ENCODE measurements around the gene RPS21. TPM values are rescaled to one million over a fixed set of nuclear protein-coding genes. Genes with fewer than 3 reads are reported as not detected.

RPS21 gene
- total and polyA plus RNA-seq, 10 of the 15 experiments (the other 5 are each of a cell fraction or from before 2014, with no cell fraction given) = 1,474 to 4,987 (median 2,439) TPM

GRCh38 chr20:62392077-62392418, 5.1 kb downstream of the RPS21 start:
- ChIA-PET POLR2A (no interaction called here), CTCF (no interaction called here), RAD21 (ENCODE audit: unreplicated experiment) (no interaction called here), SMC1A (ENCODE audit: uncharacterized antibody, unreplicated experiment) (interaction anchor here (0.6 kb wide), 1 partner anchor 12 kb away, joined by 3 read pairs; no protein-coding TSS in a partner anchor)
- TF ChIP-seq JUND (IDR thresholded peaks at IDR 0.05; ENCODE audit: low read depth, low read length) (no peak), SPI1 (IDR thresholded peaks at IDR 0.05; ENCODE audit: borderline replicate concordance, insufficient read depth, low read depth, low read length) (no peak), GABPA (IDR thresholded peaks at IDR 0.05; ENCODE audit: low read depth) (no peak), HCFC1 (IDR thresholded peaks at IDR 0.05; ENCODE audit: low read length) (no peak), SIX5 (IDR thresholded peaks at IDR 0.05; ENCODE audit: low read depth, low read length, severe bottlenecking) (no peak), FOS (IDR thresholded peaks at IDR 0.05; ENCODE audit: borderline replicate concordance, extremely low read depth, insufficient read length) (no peak), FOXM1 (IDR thresholded peaks at IDR 0.05; ENCODE audit: low read depth, low read length) (no peak), CHD4 (IDR thresholded peaks at IDR 0.05) (no peak), CBX3 (IDR thresholded peaks at IDR 0.05; ENCODE audit: borderline replicate concordance, low read depth) (no peak), STAT3 (IDR thresholded peaks at IDR 0.05; ENCODE audit: low read depth, low read length) (no peak), ZNF274 (IDR thresholded peaks at IDR 0.05; ENCODE audit: insufficient read depth, insufficient read length) (no peak), GATAD2B (conservative IDR thresholded peaks at IDR 0.05; ENCODE audit: low read depth) (no peak), FOXK2 (IDR thresholded peaks at IDR 0.05) (no peak), CHD2 (IDR thresholded peaks at IDR 0.05; ENCODE audit: borderline replicate concordance, low read depth, low read length) (no peak), ZBTB11 (CRISPR knock-in tag; IDR thresholded peaks at IDR 0.05) (no peak)
- TF ChIP-seq, protein P1, sequence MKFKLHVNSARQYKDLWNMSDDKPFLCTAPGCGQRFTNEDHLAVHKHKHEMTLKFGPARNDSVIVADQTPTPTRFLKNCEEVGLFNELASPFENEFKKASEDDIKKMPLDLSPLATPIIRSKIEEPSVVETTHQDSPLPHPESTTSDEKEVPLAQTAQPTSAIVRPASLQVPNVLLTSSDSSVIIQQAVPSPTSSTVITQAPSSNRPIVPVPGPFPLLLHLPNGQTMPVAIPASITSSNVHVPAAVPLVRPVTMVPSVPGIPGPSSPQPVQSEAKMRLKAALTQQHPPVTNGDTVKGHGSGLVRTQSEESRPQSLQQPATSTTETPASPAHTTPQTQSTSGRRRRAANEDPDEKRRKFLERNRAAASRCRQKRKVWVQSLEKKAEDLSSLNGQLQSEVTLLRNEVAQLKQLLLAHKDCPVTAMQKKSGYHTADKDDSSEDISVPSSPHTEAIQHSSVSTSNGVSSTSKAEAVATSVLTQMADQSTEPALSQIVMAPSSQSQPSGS (IDR thresholded peaks at IDR 0.05; ENCODE audit: low read length) = no peak
- no peaks in the 10 kb centered on the region for H4K20me1 ChIP-seq (ENCODE audit: control insufficient read depth, insufficient read depth)
- ATAC-seq (no peak), DNase-seq (ENCODE audit: low read depth, low spot score) (no peak), FAIRE-seq (no peak)
- WGBS (ENCODE audit: insufficient coverage, insufficient replicate concordance, low lambda C conversion rate, missing lambda C conversion rate) = 55% methylated on average over 4 of the region's 10 CpGs
- no peak overlapping the region for H3K9ac ChIP-seq (ENCODE audit: control insufficient read depth, insufficient read depth, low read length)
- in situ Hi-C loops (cut with MboI) = loop anchor here (25.0 kb wide), 1 partner anchor 380 kb away; no protein-coding TSS in a partner anchor
- no TSS peak for BruUV-seq (replicated peaks)
- peaks cover 9 to 13% of the 10 kb centered on the region in 2 experiments for H3K36me3 ChIP-seq (ENCODE audit: control insufficient read depth in 2 of 2, insufficient read depth in 2 of 2, low read length in 1 of 2)
- H3K9me3 ChIP-seq (replicated peaks; ENCODE audit: control insufficient read depth, insufficient read depth, low read length) = no peaks in the 10 kb centered on the region
- no peak overlapping the region for H3K4me3 ChIP-seq
- H3K4me2 ChIP-seq (ENCODE audit: control insufficient read depth, insufficient read depth) = no peak overlapping the region
- no peak overlapping the region for H2AFZ ChIP-seq (ENCODE audit: control insufficient read depth, low read depth, low read length)
- intact Hi-C loops (cut with micrococcal nuclease; ENCODE audit: unreplicated experiment) = no loop called here
- no peak overlapping the region for H3K27ac ChIP-seq (ENCODE audit: control insufficient read depth, insufficient read depth)
- H3K4me1 ChIP-seq (ENCODE audit: control insufficient read depth, insufficient read depth, low read length) = peaks cover 4% of the 10 kb centered on the region; the same call in 1 of the 2 replicates
- H3K27me3 ChIP-seq (replicated peaks in 1 of 2; ENCODE audit: control insufficient read depth in 2 of 2, insufficient read depth in 2 of 2, low read length in 1 of 2) = no peaks in the 10 kb centered on the region
- H3K79me2 ChIP-seq (ENCODE audit: control insufficient read depth, insufficient read depth, low read length) = peaks cover 25% of the 10 kb centered on the region
